ENCODE data around the gene ST6GALNAC6. TPM values are rescaled to one million over a fixed set of nuclear protein-coding genes. Genes with fewer than 3 reads are reported as not detected.

ST6GALNAC6 gene, protein sequence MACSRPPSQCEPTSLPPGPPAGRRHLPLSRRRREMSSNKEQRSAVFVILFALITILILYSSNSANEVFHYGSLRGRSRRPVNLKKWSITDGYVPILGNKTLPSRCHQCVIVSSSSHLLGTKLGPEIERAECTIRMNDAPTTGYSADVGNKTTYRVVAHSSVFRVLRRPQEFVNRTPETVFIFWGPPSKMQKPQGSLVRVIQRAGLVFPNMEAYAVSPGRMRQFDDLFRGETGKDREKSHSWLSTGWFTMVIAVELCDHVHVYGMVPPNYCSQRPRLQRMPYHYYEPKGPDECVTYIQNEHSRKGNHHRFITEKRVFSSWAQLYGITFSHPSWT
- total RNA-seq, result 100 to 1,000 TPM in 1 of 2 donors, 10 to 100 TPM in 1; 61.7 to 124 TPM

GRCh38 chr9:127899128-127899943 lies at the start of gene ST6GALNAC6:
TSS of gene ST6GALNAC6 (minus strand) at chr9:127899603. CDS start at chr9:127897981, 1,622 bp downstream.
- Mint-ChIP-seq H3K9me3 (no peaks in the 10 kb centered on the region), H3K4me3 (peak within 1 kb of the TSS; percentile 86), H3K27ac (peak within 1 kb of the TSS; percentile 90), H3K27me3 (no peaks in the 10 kb centered on the region), H3K36me3 (ENCODE audit: low read depth) (peaks cover 48% of the 10 kb centered on the region), H3K4me1 (peaks cover 4% of the 10 kb centered on the region)
- ATAC-seq (replicated peaks), result peak; percentile 78

GRCh38 chr9:127947841-127948710 lies 48.7 kb upstream of the ST6GALNAC6 start:
- ATAC-seq (replicated peaks), result no peak
- H3K36me3 Mint-ChIP-seq (ENCODE audit: low read depth), result peaks cover 20% of the 10 kb centered on the region
- no peaks in the 10 kb centered on the region for H3K27me3 Mint-ChIP-seq
- peaks cover 11% of the 10 kb centered on the region for H3K4me1 Mint-ChIP-seq
- H3K4me3 Mint-ChIP-seq, result no peak overlapping the region
- H3K9me3 Mint-ChIP-seq, result no peaks in the 10 kb centered on the region
- peak overlapping the region; percentile 52 for H3K27ac Mint-ChIP-seq

GRCh38 chr9:127946728-127947127 lies 47.3 kb upstream of the ST6GALNAC6 start:
- Mint-ChIP-seq H3K36me3 (ENCODE audit: low read depth) (peaks cover 24% of the 10 kb centered on the region), H3K4me3 (no peak overlapping the region), H3K27me3 (no peaks in the 10 kb centered on the region), H3K4me1 (peaks cover 17% of the 10 kb centered on the region), H3K9me3 (no peaks in the 10 kb centered on the region), H3K27ac (peak overlapping the region; percentile 52)
- ATAC-seq (replicated peaks), result no peak

GRCh38 chr9:127945942-127946341 lies 46.5 kb upstream of the ST6GALNAC6 start:
- H3K27ac Mint-ChIP-seq, result no peak overlapping the region
- no peaks in the 10 kb centered on the region for H3K27me3 Mint-ChIP-seq
- no peaks in the 10 kb centered on the region for H3K9me3 Mint-ChIP-seq
- ATAC-seq (replicated peaks), result no peak
- peaks cover 26% of the 10 kb centered on the region for H3K36me3 Mint-ChIP-seq (ENCODE audit: low read depth)
- peaks cover 17% of the 10 kb centered on the region for H3K4me1 Mint-ChIP-seq
- H3K4me3 Mint-ChIP-seq, result no peak overlapping the region

DNA sequence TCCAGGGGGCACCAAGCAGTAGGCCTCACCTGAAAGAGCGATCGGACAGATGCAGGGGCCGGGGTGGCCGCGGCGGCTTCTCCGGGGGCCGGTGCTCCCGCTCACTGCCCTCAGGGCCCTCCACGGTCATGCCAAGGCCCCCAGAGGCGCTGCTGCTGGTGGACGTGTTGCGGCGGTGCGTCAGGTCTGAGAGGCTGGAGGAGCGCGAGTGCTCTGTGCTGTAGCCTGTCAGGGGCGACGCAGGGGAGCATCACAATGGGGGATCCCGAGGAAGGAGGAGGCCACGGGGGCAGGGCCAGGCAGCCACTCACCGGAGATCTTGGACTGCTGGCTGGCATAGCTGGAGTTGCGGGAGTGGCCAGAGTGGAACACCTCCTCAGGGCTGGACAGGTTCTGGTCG lies 45.9 kb upstream of the ST6GALNAC6 start:
- Mint-ChIP-seq H3K27ac (no peak overlapping the region), H3K9me3 (no peaks in the 10 kb centered on the region), H3K4me1 (peaks cover 17% of the 10 kb centered on the region), H3K36me3 (ENCODE audit: low read depth) (peaks cover 32% of the 10 kb centered on the region), H3K27me3 (no peaks in the 10 kb centered on the region), H3K4me3 (no peak overlapping the region)
- no peak for ATAC-seq (replicated peaks)

DNA sequence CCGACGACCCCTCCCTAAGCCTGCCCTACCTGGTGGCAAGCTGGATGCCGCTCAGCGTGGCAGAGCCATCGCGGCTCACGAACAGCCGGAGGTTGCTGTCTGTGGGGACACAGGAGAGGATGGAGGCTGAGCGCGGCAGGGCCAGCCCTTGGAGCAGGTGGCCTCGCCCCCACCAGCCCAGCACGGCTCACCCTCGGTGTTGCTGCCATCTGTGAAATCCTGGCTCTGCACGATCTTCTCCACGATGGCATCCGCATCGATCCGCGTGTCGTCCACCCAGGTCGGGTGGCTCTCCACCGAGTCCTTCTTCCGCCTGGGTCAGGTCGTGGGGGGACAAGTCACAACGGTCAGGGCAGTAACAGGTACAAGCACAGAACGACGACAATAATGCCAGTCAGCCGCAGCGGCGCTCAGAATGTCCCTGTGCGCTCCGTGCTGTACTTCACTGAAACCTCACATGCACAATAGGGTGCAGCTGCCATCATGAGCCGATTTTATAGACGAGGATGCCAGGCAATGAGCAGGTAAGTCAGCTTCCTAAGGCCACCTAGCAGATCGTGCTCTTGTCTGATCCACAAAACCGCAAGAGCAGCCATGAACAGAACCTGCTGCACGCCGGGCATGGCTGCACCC lies 45.3 kb upstream of the ST6GALNAC6 start:
- Mint-ChIP-seq H3K9me3 (no peaks in the 10 kb centered on the region), H3K4me1 (peaks cover 17% of the 10 kb centered on the region), H3K27me3 (no peaks in the 10 kb centered on the region), H3K36me3 (ENCODE audit: low read depth) (peaks cover 34% of the 10 kb centered on the region), H3K27ac (no peak overlapping the region), H3K4me3 (no peak overlapping the region)
- no peak for ATAC-seq (replicated peaks)

- H3K36me3 Mint-ChIP-seq (ENCODE audit: low read depth), result peaks cover 34% of the 10 kb centered on the region
- H3K27me3 Mint-ChIP-seq, result no peaks in the 10 kb centered on the region
- H3K27ac Mint-ChIP-seq, result peak overlapping the region; percentile 69
- ATAC-seq (replicated peaks), result peak; percentile 89
- H3K4me3 Mint-ChIP-seq, result no peak overlapping the region
- peaks cover 16% of the 10 kb centered on the region for H3K4me1 Mint-ChIP-seq
- no peaks in the 10 kb centered on the region for H3K9me3 Mint-ChIP-seq
Observed at GRCh38 chr9:127943731-127944144, 44.3 kb upstream of the ST6GALNAC6 start.

DNA sequence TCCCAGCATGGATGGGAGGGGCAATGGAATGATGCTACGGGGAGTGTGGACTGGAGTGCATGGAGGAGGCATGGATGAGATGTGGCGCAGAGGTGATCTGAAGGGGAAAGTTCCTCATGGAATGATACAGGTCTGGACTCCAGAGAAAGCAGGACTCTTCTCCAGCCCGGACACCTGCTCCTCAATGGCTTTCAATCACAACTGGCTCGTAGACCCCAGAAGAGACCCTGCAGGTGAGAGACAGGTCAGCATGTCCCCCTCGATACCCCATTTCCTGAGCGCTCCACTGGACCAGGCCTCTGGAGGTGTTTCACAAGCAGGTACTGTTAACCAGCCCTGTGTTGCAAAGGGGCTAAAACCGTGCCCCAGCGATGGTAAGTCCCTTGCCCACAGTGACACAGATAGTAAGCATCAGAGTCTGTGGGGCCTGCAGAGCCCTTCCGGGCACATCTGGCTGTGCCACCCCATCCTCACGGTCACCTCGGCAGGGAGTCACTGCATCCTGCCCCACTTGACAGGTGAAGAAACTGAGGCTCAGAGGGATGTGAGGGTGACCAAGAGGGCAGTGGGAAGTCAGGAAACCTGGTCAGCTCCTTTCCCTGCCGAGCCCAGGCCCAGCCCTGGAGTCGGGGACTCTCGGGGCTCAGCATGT lies 43.7 kb upstream of the ST6GALNAC6 start:
- H3K9me3 Mint-ChIP-seq, result no peaks in the 10 kb centered on the region
- H3K36me3 Mint-ChIP-seq (ENCODE audit: low read depth), result peaks cover 34% of the 10 kb centered on the region
- peak; percentile 3 for ATAC-seq (replicated peaks)
- peaks cover 12% of the 10 kb centered on the region for H3K4me1 Mint-ChIP-seq
- no peak overlapping the region for H3K4me3 Mint-ChIP-seq
- H3K27me3 Mint-ChIP-seq, result no peaks in the 10 kb centered on the region
- H3K27ac Mint-ChIP-seq, result peak overlapping the region; percentile 69

DNA sequence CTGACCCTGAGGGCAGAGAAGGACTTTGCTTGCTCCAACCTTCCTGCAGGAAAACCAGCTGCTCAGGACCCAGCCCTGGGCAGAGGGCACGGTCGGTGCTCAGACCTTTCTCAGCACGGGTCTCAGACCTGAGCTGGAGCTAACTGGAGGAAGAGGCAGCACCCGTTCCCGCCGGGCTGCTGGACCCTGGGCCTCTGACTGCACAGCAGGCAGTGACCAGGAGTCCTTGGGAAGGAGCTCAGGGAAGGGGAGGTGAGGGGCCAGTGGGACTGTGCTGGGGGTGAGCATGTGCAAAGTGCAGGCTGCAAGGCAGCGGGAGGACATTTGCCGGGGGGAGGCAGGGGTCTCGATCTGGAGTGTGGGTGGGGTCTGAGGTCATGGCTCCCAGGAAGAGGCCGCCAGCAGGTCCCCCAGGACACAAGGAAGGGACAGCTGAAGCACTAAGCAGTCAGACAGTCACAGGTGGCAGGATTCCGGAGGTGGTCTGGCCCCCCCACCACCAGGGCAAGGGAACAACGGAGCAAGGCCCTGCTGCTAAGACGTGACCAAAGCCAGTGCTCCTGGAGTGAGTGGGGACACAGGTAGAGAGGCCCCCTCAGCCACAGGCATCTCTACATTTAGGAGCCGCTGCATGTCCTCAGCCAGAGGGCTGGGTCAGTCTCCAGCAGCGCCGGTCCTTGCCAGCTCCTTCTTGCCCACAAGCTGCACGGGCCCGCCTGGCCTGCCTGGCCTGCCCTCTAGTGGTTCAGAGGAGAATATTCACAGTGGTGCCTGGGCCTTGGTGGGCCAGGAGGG lies 43.0 kb upstream of the ST6GALNAC6 start:
- H3K36me3 Mint-ChIP-seq (ENCODE audit: low read depth), result peaks cover 35% of the 10 kb centered on the region
- peak; percentile 59 for ATAC-seq (replicated peaks)
- no peak overlapping the region for H3K4me3 Mint-ChIP-seq
- H3K9me3 Mint-ChIP-seq, result no peaks in the 10 kb centered on the region
- H3K27ac Mint-ChIP-seq, result no peak overlapping the region
- no peaks in the 10 kb centered on the region for H3K27me3 Mint-ChIP-seq
- H3K4me1 Mint-ChIP-seq, result peaks cover 15% of the 10 kb centered on the region

GRCh38 chr9:127941961-127942215 lies 42.5 kb upstream of the ST6GALNAC6 start:
- Mint-ChIP-seq H3K9me3 (no peaks in the 10 kb centered on the region), H3K27me3 (no peaks in the 10 kb centered on the region), H3K27ac (no peak overlapping the region), H3K4me1 (peaks cover 17% of the 10 kb centered on the region), H3K36me3 (ENCODE audit: low read depth) (peaks cover 38% of the 10 kb centered on the region), H3K4me3 (no peak overlapping the region)
- no peak for ATAC-seq (replicated peaks)

DNA sequence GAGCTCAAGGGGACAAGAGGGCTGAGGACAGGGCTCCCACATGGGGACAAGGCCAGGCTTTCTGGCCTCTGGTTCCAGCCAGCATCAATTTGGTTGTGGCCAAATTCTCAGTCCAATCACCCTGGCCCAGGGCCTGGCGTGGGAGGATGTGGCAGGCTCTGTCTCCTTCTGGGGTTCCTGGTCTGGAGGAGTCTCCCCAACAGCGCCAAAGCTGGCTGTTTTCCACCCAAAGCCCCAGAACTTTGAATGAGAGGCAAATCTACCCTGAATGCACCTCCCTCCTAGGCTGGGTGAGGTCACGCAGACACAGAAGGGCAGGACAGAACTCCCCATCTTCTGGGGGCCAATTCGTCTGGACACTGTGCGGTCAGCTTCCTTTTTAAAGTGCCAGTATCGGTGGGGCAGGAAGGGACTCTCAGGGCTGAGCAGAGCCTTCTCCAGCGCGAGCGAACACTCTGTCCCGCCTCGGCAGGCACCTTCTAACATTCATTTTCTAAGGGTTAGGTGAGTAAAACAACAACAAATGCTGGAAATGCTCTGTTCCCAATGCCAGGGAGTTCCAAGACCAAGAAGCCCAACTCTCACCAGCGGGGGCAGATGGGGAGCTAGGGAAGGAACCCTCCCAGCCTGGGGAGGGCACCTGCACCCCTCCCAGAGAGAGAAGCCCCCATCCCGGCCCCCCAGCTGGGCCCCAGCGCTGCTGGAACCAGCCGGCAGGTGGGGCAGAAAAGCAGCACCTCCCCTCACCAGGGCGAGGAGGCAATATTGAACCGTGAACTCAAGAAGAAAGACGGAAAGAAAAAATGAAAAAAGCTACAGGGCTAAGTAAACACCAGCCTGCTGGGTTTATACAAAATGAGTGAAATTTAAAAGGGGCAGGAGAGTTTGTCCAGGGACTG lies 41.9 kb upstream of the ST6GALNAC6 start:
- H3K4me3 Mint-ChIP-seq, result no peak overlapping the region
- H3K4me1 Mint-ChIP-seq, result peaks cover 22% of the 10 kb centered on the region
- peaks cover 44% of the 10 kb centered on the region for H3K36me3 Mint-ChIP-seq (ENCODE audit: low read depth)
- no peak for ATAC-seq (replicated peaks)
- H3K27ac Mint-ChIP-seq, result peak overlapping the region; percentile 50
- H3K27me3 Mint-ChIP-seq, result no peaks in the 10 kb centered on the region
- no peaks in the 10 kb centered on the region for H3K9me3 Mint-ChIP-seq

- H3K4me3 Mint-ChIP-seq, result no peak overlapping the region
- peaks cover 51% of the 10 kb centered on the region for H3K36me3 Mint-ChIP-seq (ENCODE audit: low read depth)
- ATAC-seq (replicated peaks), result no peak
- no peaks in the 10 kb centered on the region for H3K27me3 Mint-ChIP-seq
- no peaks in the 10 kb centered on the region for H3K9me3 Mint-ChIP-seq
- H3K27ac Mint-ChIP-seq, result peak overlapping the region; percentile 50
- H3K4me1 Mint-ChIP-seq, result peaks cover 29% of the 10 kb centered on the region
Observed at GRCh38 chr9:127940593-127940992, 41.2 kb upstream of the ST6GALNAC6 start.

Measured in activated T-helper 17 cell treated with anti-CD3 and anti-CD28 coated beads, Interleukin-2, amount 50 U/mL, for 72 hours (primary cell).